HepG2 (cell line): ENCODE results near the gene POLE. TPM values are rescaled to one million over a fixed set of nuclear protein-coding genes. Genes with fewer than 3 reads are reported as not detected.

Source experiments
- ATAC-seq: fragments of 200-7000 bp; cut with Tn5 transposase; 3 replicates; pipeline ENCODE4 v1.9.1; 2020; ENCODE audit warnings: mild to moderate bottlenecking, moderate library complexity
- BruUV-seq: library from RNA; stranded (reverse); fragments of 400-500 nt; replicated peaks from 2 replicates; lab custom pipeline; 2021; lab: Mats Ljungman, UMichigan
- CTCF ChIA-PET: fragments of 300-600 bp; formaldehyde crosslinking; extraction: SDS; loops from one replicate; lab custom pipeline; 2021; ENCODE audit warnings: low total read pairs, inconsistent platforms, low intra/inter-chr PET ratio; lab: Yijun Ruan, JAX
- POLR2A ChIA-PET: fragments of 350-600 bp; sonication (Branson Sonifier 250); formaldehyde crosslinking; loops from one replicate; lab custom pipeline; 2020; ENCODE audit warnings: antibody characterized with exemption, inconsistent platforms; lab: Yijun Ruan, JAX
- DNase-seq: peaks from one replicate; pipeline ENCODE4 v3.0.0-alpha.2; 2015; ENCODE audit warnings: low spot score
- FAIRE-seq: peaks from 3 replicates; lab custom pipeline; 2011; peaks lifted over from hg19 to GRCh38; lab: Jason Lieb, UNC
- H2AFZ ChIP-seq: one replicate; pipeline ENCODE4 v1.6.1; 2011; ENCODE audit warnings: low read length, inconsistent platforms
- H3K27ac ChIP-seq: fragments of 300-600 bp; 3 replicates; pipeline ENCODE4 v1.8.0; 2011; ENCODE audit warnings: mixed run types, mild to moderate bottlenecking, mixed read lengths, low read length, inconsistent platforms; ENCODE audit not compliant: insufficient read depth; ENCODE audit errors: extremely low read length
- H3K27me3 ChIP-seq, 2 experiments: fragments of 200-600 bp in 1 of 2; 2 replicates in 1 of 2; 3 replicates in 1 of 2; pipeline versions ENCODE4 v1.6.0 to v1.8.0; 2011; ENCODE audit warnings: low read length in 2 of 2, mild to moderate bottlenecking in 2 of 2, moderate library complexity in 2 of 2, inconsistent platforms in 1 of 2; ENCODE audit not compliant: insufficient read depth in 2 of 2, control insufficient read depth in 1 of 2
- H3K36me3 ChIP-seq, 2 experiments: fragments of 200-600 bp in 1 of 2; replicated peaks in 1 of 2; 2 replicates in 1 of 2; 3 replicates in 1 of 2; pipeline versions ENCODE4 v1.5.1 to v1.8.0; 2011; ENCODE audit warnings: low read length in 2 of 2, inconsistent platforms in 1 of 2; ENCODE audit not compliant: insufficient read depth in 2 of 2, control insufficient read depth in 1 of 2
- H3K4me1 ChIP-seq: 2 replicates; pipeline ENCODE4 v1.5.1; 2012; ENCODE audit warnings: low read length, inconsistent platforms; ENCODE audit not compliant: insufficient read depth
- H3K4me2 ChIP-seq: 2 replicates; pipeline ENCODE4 v1.6.0; 2011; ENCODE audit warnings: low read depth, low read length, inconsistent platforms
- H3K4me3 ChIP-seq, 3 experiments: fragments of 200-600 bp in 1 of 3; sonication (generic), shearing (Covaris generic) in 1 of 3; replicated peaks in 1 of 3; 2 replicates each; pipeline ENCODE4 v1.5.1; 2011 to 2016; ENCODE audit warnings: low read length in 3 of 3, inconsistent platforms in 2 of 3, low read depth in 2 of 3, mild to moderate bottlenecking in 2 of 3, control low read depth in 1 of 3, mixed read lengths in 1 of 3; ENCODE audit not compliant: insufficient read depth in 1 of 3
- H3K79me2 ChIP-seq: one replicate; pipeline ENCODE4 v1.6.1; 2011; ENCODE audit warnings: low read length, inconsistent platforms; ENCODE audit not compliant: insufficient read depth
- H3K9ac ChIP-seq: 2 replicates; pipeline ENCODE4 v1.6.0; 2011; ENCODE audit warnings: mild to moderate bottlenecking, low read depth, low read length, inconsistent platforms; ENCODE audit not compliant: insufficient read depth
- H3K9me3 ChIP-seq: 2 replicates; pipeline ENCODE4 v1.5.1; 2012; ENCODE audit warnings: mild to moderate bottlenecking, low read length
- H4K20me1 ChIP-seq: 2 replicates; pipeline ENCODE4 v1.6.0; 2011; ENCODE audit warnings: inconsistent platforms, mild to moderate bottlenecking, low read length, moderate library complexity; ENCODE audit not compliant: insufficient read depth
- DMTF1 ChIP-seq: sonication (generic); formaldehyde crosslinking; IDR thresholded peaks from 2 replicates; pipeline ENCODE4 v1.4.0; 2020; ENCODE audit warnings: mild to moderate bottlenecking, missing genetic modification reagents
- ELF4 ChIP-seq: sonication (generic); formaldehyde crosslinking; IDR thresholded peaks from 2 replicates; pipeline ENCODE4 v1.5.0; 2020; ENCODE audit warnings: missing genetic modification reagents, mild to moderate bottlenecking, moderate library complexity, borderline replicate concordance
- FOXC1 ChIP-seq: sonication (generic); formaldehyde crosslinking; IDR thresholded peaks from 2 replicates; pipeline ENCODE4 v1.8.0; 2022; ENCODE audit warnings: mild to moderate bottlenecking, missing genetic modification reagents, borderline replicate concordance
- GMEB2 ChIP-seq: IDR thresholded peaks from 2 replicates; pipeline ENCODE4 v1.6.1; 2016; ENCODE audit warnings: missing biosample characterization, missing genetic modification reagents, low read depth
- HINFP ChIP-seq: sonication (generic); formaldehyde crosslinking; IDR thresholded peaks from 2 replicates; pipeline ENCODE4 v1.4.0; 2020; ENCODE audit warnings: low read depth, mild to moderate bottlenecking, missing genetic modification reagents
- KLF13 ChIP-seq: sonication (generic); formaldehyde crosslinking; IDR thresholded peaks from 2 replicates; pipeline ENCODE4 v1.4.0; 2020; ENCODE audit warnings: mild to moderate bottlenecking, missing genetic modification reagents
- NFE2L2 ChIP-seq: fragments of 150-350 bp; IDR thresholded peaks from 2 replicates; pipeline ENCODE4 v1.6.1; 2014; ENCODE audit warnings: low read length
- NR2F2 ChIP-seq: IDR thresholded peaks from 2 replicates; pipeline ENCODE4 v1.6.1; 2012; ENCODE audit warnings: low read depth, inconsistent platforms, borderline replicate concordance
- RFX1 ChIP-seq: fragments of 450-650 bp; IDR thresholded peaks from 2 replicates; pipeline ENCODE4 v1.6.1; 2017
- SIX4 ChIP-seq: sonication (generic); formaldehyde crosslinking; IDR thresholded peaks from 2 replicates; pipeline ENCODE4 v1.4.0; 2020; ENCODE audit warnings: missing genetic modification reagents
- TIGD3 ChIP-seq: sonication (generic); formaldehyde crosslinking; IDR thresholded peaks from 2 replicates; pipeline ENCODE4 v1.5.1; 2020; ENCODE audit warnings: mild to moderate bottlenecking, missing genetic modification reagents, borderline replicate concordance
- ZNF281 ChIP-seq: sonication (generic); formaldehyde crosslinking; IDR thresholded peaks from 2 replicates; pipeline ENCODE4 v1.4.0; 2020; ENCODE audit warnings: missing genetic modification reagents, borderline replicate concordance
- ZNF460 ChIP-seq: sonication (generic); formaldehyde crosslinking; IDR thresholded peaks from 2 replicates; pipeline ENCODE4 v1.5.1; 2020; ENCODE audit warnings: missing genetic modification reagents, mild to moderate bottlenecking, borderline replicate concordance
- ZNF629 ChIP-seq: sonication (generic); formaldehyde crosslinking; conservative IDR thresholded peaks from 2 replicates; pipeline ENCODE4 v1.5.0; 2020; ENCODE audit warnings: missing genetic modification reagents
- WGBS: methylation state at CpG from one replicate; pipeline ENCODE4 v1.1.6; 2017; ENCODE audit warnings: low lambda C conversion rate; 5-methylcytosine and 5-hydroxymethylcytosine counted together
- in situ Hi-C: cut with HindIII; loops from 2 replicates; pipeline ENCODE4 v1.10.0; 2017; ENCODE audit warnings: low pct_unique_long_range_greater_than_20kb; ENCODE audit not compliant: extremely low pct_ligation_motif_present
- intact Hi-C: fragments of 100-400 bp; cut with micrococcal nuclease; formaldehyde crosslinking; loops from one replicate; pipeline ENCODE4 v1.10.0; 2022; ENCODE audit not compliant: unreplicated experiment
- polyA plus RNA-seq, 8 experiments: library from polyadenylated mRNA; depleted of rRNA in 3 of 8; stranded (reverse) in 7 of 8; unstranded in 1 of 8; fragments of >200 nt; fragmentation: Illumina TruSeq in 4 of 8; extraction: Trizol in 4 of 8; gene quantifications; 2 replicates each; pipeline versions ENCODE4 v1.2.1 to v1.2.3, GENCODE V29; 2011 to 2016; ENCODE audit warnings: low read depth in 4 of 8, missing spikeins in 1 of 8, mixed read lengths in 1 of 8; ENCODE audit not compliant: insufficient read depth in 1 of 8
- total RNA-seq, 5 experiments: library from RNA; depleted of rRNA; stranded (reverse); fragments of >200 nt; fragmentation: Illumina TruSeq; extraction: Trizol; gene quantifications; 2 replicates each; pipeline ENCODE4 v1.2.3, GENCODE V29; 2016; ENCODE audit warnings: low read depth in 1 of 5

POLE gene
- total and polyA plus RNA-seq, 2 of the 13 experiments (the other 11 are each of a cell fraction or from before 2014, with no cell fraction given) = 25.3 to 52.2 TPM

- ChIA-PET CTCF (no interaction called here), POLR2A (interaction anchor here (0.6 kb wide), 1 partner anchor 74 kb away, joined by 5 read pairs; no protein-coding TSS in a partner anchor)
- Histone ChIP-seq H3K27ac (no peak overlapping the region), H3K36me3 (peaks cover 23 to 77% of the 10 kb centered on the region in 2 experiments), H4K20me1 (no peaks in the 10 kb centered on the region), H3K4me2 (no peak overlapping the region), H3K4me3 (no peak overlapping the region), H3K9me3 (no peaks in the 10 kb centered on the region), H3K4me1 (no peaks in the 10 kb centered on the region), H3K79me2 (peaks cover 17% of the 10 kb centered on the region), H2AFZ (no peak overlapping the region), H3K9ac (no peak overlapping the region), H3K27me3 (no peaks in the 10 kb centered on the region)
- DNase-seq (no peak), FAIRE-seq (no peak), ATAC-seq (no peak)
- BruUV-seq = no TSS peak
- in situ Hi-C loops = no loop called here
- 98% methylated on average over 14 of the region's 14 CpGs for whole genome bisulfite sequencing
- intact Hi-C loops = no loop called here
- TF ChIP-seq GMEB2 (CRISPR knock-in tag) = no peak
- no peak for TF ChIP-seq HINFP (CRISPR knock-in tag)
- TF ChIP-seq SIX4 (CRISPR knock-in tag) = no peak
- TF ChIP-seq TIGD3 (CRISPR knock-in tag) = no peak
- no peak for TF ChIP-seq NR2F2
- no peak for TF ChIP-seq NFE2L2
- TF ChIP-seq ELF4 (CRISPR knock-in tag) = no peak
- TF ChIP-seq ZNF460 (CRISPR knock-in tag) = no peak
- no peak for TF ChIP-seq FOXC1 (CRISPR knock-in tag)
- TF ChIP-seq ZNF281 (CRISPR knock-in tag) = no peak
- no peak for TF ChIP-seq ZNF629
- TF ChIP-seq RFX1 = no peak
- no peak for TF ChIP-seq DMTF1
- no peak for TF ChIP-seq KLF13 (CRISPR knock-in tag)
These were observed 11.2 kb downstream of the POLE start for GRCh38 chr12:132675757-132676432.
